ENCODE results near the gene P3H2. TPM values are rescaled to one million over a fixed set of nuclear protein-coding genes. Genes with fewer than 3 reads are reported as not detected.

P3H2 gene
- polyA plus RNA-seq, 1 donor, result 9.3 TPM

DNA sequence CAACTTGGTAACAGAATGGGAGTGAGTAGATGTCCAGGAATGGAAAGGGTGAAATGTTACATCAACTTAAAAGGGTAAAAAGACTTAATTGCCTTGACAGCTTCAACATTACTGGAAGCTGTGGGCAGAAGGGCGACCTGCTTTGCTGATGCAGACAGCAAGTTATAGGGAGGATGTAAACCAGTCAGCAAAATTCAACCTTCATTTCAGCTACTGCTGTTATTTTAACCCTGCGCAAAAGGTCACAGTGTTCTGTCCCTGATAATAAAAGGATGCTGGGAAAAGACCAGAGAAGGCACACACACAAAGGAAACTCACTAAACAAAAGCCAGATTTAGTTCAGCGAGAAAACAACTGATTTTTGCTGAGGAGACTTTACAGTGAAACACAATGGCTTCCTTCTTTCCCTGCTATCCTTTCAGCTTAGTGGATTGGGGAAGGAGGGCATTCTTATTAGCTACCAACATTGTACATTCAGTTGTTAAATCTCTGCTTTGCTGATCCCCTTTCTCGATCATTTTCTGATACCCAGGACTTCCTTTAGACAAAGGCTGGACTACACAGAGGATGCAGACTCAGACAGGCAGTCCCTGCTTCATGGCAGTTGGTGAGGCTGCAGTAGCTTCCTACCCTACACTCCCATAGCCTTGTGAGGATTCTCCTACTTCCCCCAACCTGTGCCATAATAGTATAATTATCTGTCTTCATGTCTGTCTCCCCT, 62.0 kb downstream of the P3H2 start:
- Histone ChIP-seq H3K27me3 (ENCODE audit: control insufficient read depth, insufficient read depth, low read length) (no peaks in the 10 kb centered on the region), H3K4me3 (ENCODE audit: low read length) (no peak overlapping the region), H3K27ac (ENCODE audit: low read length) (no peak overlapping the region), H3K9me3 (ENCODE audit: control insufficient read depth, low read depth, low read length) (no peaks in the 10 kb centered on the region), H3K4me1 (ENCODE audit: control insufficient read depth, insufficient read depth, low read length) (no peaks in the 10 kb centered on the region), H3K36me3 (ENCODE audit: control insufficient read depth, insufficient read depth, low read length) (no peaks in the 10 kb centered on the region)
- DNase-seq, result no peak
- WGBS (ENCODE audit: insufficient coverage, low lambda C conversion rate), result 83% methylated on average over 2 of the region's 4 CpGs

- no peaks in the 10 kb centered on the region for H3K27me3 ChIP-seq (ENCODE audit: control insufficient read depth, insufficient read depth, low read length)
- H3K36me3 ChIP-seq (ENCODE audit: control insufficient read depth, insufficient read depth, low read length), result no peaks in the 10 kb centered on the region
- WGBS (ENCODE audit: insufficient coverage, low lambda C conversion rate), result no CpG with 5 or more reads among the region's 4 CpGs
- H3K9me3 ChIP-seq (ENCODE audit: control insufficient read depth, low read depth, low read length), result no peaks in the 10 kb centered on the region
- no peaks in the 10 kb centered on the region for H3K4me1 ChIP-seq (ENCODE audit: control insufficient read depth, insufficient read depth, low read length)
- no peak overlapping the region for H3K4me3 ChIP-seq (ENCODE audit: low read length)
- no peak for DNase-seq
- H3K27ac ChIP-seq (ENCODE audit: low read length), result no peak overlapping the region
These were observed 64.0 kb downstream of the P3H2 start for GRCh38 chr3:190056742-190057141.

DNA sequence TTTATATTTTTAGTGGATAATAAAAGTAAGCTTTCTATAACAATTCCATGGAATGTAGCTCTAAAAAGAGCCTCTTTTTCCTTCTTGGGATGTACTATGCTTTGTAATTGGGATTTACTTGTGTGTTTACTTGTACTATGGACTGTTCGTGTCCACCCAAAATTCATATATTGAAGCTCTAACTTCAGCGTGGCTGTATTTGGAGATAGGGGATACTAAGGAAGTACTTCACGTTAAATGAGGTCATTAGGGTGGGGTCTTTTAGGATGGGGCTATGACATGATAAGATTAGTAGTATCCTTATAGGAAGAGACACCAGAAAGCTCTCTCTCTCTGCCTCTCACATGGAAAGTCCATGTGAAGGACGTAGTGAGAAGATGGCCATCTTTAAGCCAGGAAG, 64.9 kb downstream of the P3H2 start:
- no CpG with 5 or more reads among the region's 4 CpGs for whole genome bisulfite sequencing (ENCODE audit: insufficient coverage, low lambda C conversion rate)
- DNase-seq, result no peak
- H3K27me3 ChIP-seq (ENCODE audit: control insufficient read depth, insufficient read depth, low read length), result no peaks in the 10 kb centered on the region
- no peaks in the 10 kb centered on the region for H3K9me3 ChIP-seq (ENCODE audit: control insufficient read depth, low read depth, low read length)
- no peaks in the 10 kb centered on the region for H3K36me3 ChIP-seq (ENCODE audit: control insufficient read depth, insufficient read depth, low read length)
- no peak overlapping the region for H3K27ac ChIP-seq (ENCODE audit: low read length)
- H3K4me3 ChIP-seq (ENCODE audit: low read length), result no peak overlapping the region
- H3K4me1 ChIP-seq (ENCODE audit: control insufficient read depth, insufficient read depth, low read length), result no peaks in the 10 kb centered on the region

GRCh38 chr3:190053919-190054672, 66.6 kb downstream of the P3H2 start:
- no CpG with 5 or more reads among the region's 4 CpGs for WGBS (ENCODE audit: insufficient coverage, low lambda C conversion rate)

GRCh38 chr3:190051641-190052040, 69.1 kb downstream of the P3H2 start:
- no peaks in the 10 kb centered on the region for H3K36me3 ChIP-seq (ENCODE audit: control insufficient read depth, insufficient read depth, low read length)
- no peak overlapping the region for H3K4me3 ChIP-seq (ENCODE audit: low read length)
- no peak for DNase-seq
- no peak overlapping the region for H3K27ac ChIP-seq (ENCODE audit: low read length)
- H3K4me1 ChIP-seq (ENCODE audit: control insufficient read depth, insufficient read depth, low read length), result no peaks in the 10 kb centered on the region
- H3K27me3 ChIP-seq (ENCODE audit: control insufficient read depth, insufficient read depth, low read length), result no peaks in the 10 kb centered on the region
- 88% methylated on average over 1 of the region's 2 CpGs for WGBS (ENCODE audit: insufficient coverage, low lambda C conversion rate)
- no peaks in the 10 kb centered on the region for H3K9me3 ChIP-seq (ENCODE audit: control insufficient read depth, low read depth, low read length)

More at GRCh38 chr3:190053919-190054672, 66.6 kb downstream of the P3H2 start:
- no peaks in the 10 kb centered on the region for H3K27me3 ChIP-seq (ENCODE audit: control insufficient read depth, insufficient read depth, low read length)
- H3K36me3 ChIP-seq (ENCODE audit: control insufficient read depth, insufficient read depth, low read length), result no peaks in the 10 kb centered on the region
- no peaks in the 10 kb centered on the region for H3K4me1 ChIP-seq (ENCODE audit: control insufficient read depth, insufficient read depth, low read length)
- DNase-seq, result no peak
- no peak overlapping the region for H3K27ac ChIP-seq (ENCODE audit: low read length)
- no peaks in the 10 kb centered on the region for H3K9me3 ChIP-seq (ENCODE audit: control insufficient read depth, low read depth, low read length)
- H3K4me3 ChIP-seq (ENCODE audit: low read length), result no peak overlapping the region

DNA sequence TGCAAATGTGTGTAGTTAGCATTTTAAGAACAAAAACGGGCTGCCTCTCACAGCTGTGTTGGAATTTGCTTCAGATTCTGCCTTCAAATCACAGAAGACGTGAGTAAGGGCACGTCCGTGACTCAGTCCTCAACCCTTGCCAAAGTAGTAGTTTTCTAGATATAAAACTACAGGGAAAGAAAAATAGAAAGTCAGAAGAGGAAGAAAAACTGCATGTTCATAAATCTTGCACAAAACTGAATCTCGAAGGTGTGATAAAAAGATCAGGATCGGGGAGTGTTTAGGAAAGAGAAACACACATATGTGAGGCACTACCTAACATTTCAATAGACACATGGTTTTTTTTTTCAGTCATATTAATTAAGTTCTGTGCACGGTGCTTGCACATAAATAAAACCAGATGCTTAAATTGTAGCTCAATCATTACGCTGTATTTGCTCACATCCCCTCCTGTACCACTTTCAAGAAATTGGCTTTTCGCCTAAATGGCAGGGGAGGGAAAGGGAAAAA, 71.7 kb downstream of the P3H2 start:
- H3K36me3 ChIP-seq (ENCODE audit: control insufficient read depth, insufficient read depth, low read length), result no peaks in the 10 kb centered on the region
- no peak overlapping the region for H3K27ac ChIP-seq (ENCODE audit: low read length)
- WGBS (ENCODE audit: insufficient coverage, low lambda C conversion rate), result 76% methylated on average over 4 of the region's 9 CpGs
- no peaks in the 10 kb centered on the region for H3K27me3 ChIP-seq (ENCODE audit: control insufficient read depth, insufficient read depth, low read length)
- no peaks in the 10 kb centered on the region for H3K9me3 ChIP-seq (ENCODE audit: control insufficient read depth, low read depth, low read length)
- DNase-seq, result no peak
- H3K4me1 ChIP-seq (ENCODE audit: control insufficient read depth, insufficient read depth, low read length), result no peaks in the 10 kb centered on the region
- no peak overlapping the region for H3K4me3 ChIP-seq (ENCODE audit: low read length)

DNA sequence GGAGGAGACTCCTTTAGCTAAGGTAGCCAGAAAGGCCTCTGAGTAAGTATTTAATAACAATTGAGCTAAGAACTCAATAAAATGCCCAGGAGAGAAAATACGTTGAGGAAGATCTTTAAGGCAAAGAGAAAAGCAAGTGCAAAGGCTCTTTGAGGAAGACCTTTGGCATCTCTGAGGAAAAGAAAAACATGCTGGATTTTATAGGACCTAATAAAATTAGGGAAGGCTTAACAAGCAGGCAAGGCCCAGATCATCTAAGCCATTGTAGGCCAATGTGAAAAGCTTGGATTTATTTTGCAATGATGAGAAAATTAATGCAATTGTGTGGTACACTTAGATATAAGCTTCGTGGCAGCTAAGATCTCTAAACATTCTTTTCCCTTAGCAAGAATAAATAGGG, 75.7 kb downstream of the P3H2 start:
- Histone ChIP-seq H3K9me3 (ENCODE audit: control insufficient read depth, low read depth, low read length) (no peaks in the 10 kb centered on the region), H3K4me3 (ENCODE audit: low read length) (no peak overlapping the region), H3K4me1 (ENCODE audit: control insufficient read depth, insufficient read depth, low read length) (no peaks in the 10 kb centered on the region), H3K27ac (ENCODE audit: low read length) (no peak overlapping the region), H3K36me3 (ENCODE audit: control insufficient read depth, insufficient read depth, low read length) (no peaks in the 10 kb centered on the region), H3K27me3 (ENCODE audit: control insufficient read depth, insufficient read depth, low read length) (no peaks in the 10 kb centered on the region)
- 59% methylated on average over 2 of the region's 2 CpGs for WGBS (ENCODE audit: insufficient coverage, low lambda C conversion rate)
- DNase-seq, result no peak

DNA sequence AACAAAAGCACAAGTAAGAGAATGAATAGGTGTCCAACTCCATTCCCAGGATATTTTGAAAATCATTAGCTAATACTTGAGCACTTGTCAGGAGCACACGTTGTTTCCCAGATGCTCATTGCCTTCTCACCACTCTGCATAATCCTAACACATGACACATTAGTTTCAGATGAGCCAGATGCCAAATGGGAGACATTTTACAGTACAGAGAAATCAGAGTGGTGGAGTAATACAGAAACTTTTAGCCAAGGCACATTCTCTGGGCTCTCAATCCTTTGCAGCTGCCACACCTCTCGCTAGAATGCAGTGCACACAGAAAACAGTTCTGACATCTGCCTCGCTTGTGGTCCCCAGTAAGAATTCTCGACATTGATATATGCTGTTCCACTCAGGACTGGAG, 76.6 kb downstream of the P3H2 start:
- no peaks in the 10 kb centered on the region for H3K27me3 ChIP-seq (ENCODE audit: control insufficient read depth, insufficient read depth, low read length)
- no peaks in the 10 kb centered on the region for H3K4me1 ChIP-seq (ENCODE audit: control insufficient read depth, insufficient read depth, low read length)
- DNase-seq, result no peak
- H3K36me3 ChIP-seq (ENCODE audit: control insufficient read depth, insufficient read depth, low read length), result no peaks in the 10 kb centered on the region
- H3K4me3 ChIP-seq (ENCODE audit: low read length), result no peak overlapping the region
- no peaks in the 10 kb centered on the region for H3K9me3 ChIP-seq (ENCODE audit: control insufficient read depth, low read depth, low read length)
- no peak overlapping the region for H3K27ac ChIP-seq (ENCODE audit: low read length)
- WGBS (ENCODE audit: insufficient coverage, low lambda C conversion rate), result 20% methylated on average over 1 of the region's 4 CpGs

DNA sequence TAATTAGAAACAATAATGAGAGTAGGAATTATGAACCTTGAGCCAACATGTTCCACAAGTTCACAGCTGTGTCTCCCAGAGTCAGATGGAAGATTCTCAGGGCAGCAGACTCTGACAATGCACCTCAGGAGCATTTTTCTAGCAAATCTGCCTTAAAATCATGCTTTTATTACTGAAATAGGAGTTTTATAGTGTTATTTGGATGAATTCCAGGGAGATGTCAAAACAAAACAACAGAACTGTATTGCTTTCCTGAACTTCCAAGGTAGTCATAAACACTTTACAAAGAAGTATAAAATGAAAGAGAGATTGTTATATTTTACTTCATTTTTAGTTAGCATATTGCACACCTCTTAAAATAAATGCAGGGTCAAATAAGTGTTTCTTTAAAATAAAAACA, 77.0 kb downstream of the P3H2 start:
- H3K36me3 ChIP-seq (ENCODE audit: control insufficient read depth, insufficient read depth, low read length), result no peaks in the 10 kb centered on the region
- no peak overlapping the region for H3K27ac ChIP-seq (ENCODE audit: low read length)
- no peak overlapping the region for H3K4me3 ChIP-seq (ENCODE audit: low read length)
- no peaks in the 10 kb centered on the region for H3K9me3 ChIP-seq (ENCODE audit: control insufficient read depth, low read depth, low read length)
- H3K27me3 ChIP-seq (ENCODE audit: control insufficient read depth, insufficient read depth, low read length), result no peaks in the 10 kb centered on the region
- no peak for DNase-seq
- H3K4me1 ChIP-seq (ENCODE audit: control insufficient read depth, insufficient read depth, low read length), result no peaks in the 10 kb centered on the region

- H3K27me3 ChIP-seq (ENCODE audit: control insufficient read depth, insufficient read depth, low read length), result no peaks in the 10 kb centered on the region
- H3K36me3 ChIP-seq (ENCODE audit: control insufficient read depth, insufficient read depth, low read length), result no peaks in the 10 kb centered on the region
- no peaks in the 10 kb centered on the region for H3K4me1 ChIP-seq (ENCODE audit: control insufficient read depth, insufficient read depth, low read length)
- no peaks in the 10 kb centered on the region for H3K9me3 ChIP-seq (ENCODE audit: control insufficient read depth, low read depth, low read length)
- 60% methylated on average over 1 of the region's 2 CpGs for WGBS (ENCODE audit: insufficient coverage, low lambda C conversion rate)
- H3K27ac ChIP-seq (ENCODE audit: low read length), result no peak overlapping the region
- no peak overlapping the region for H3K4me3 ChIP-seq (ENCODE audit: low read length)
- DNase-seq, result no peak
These were observed 78.1 kb downstream of the P3H2 start for GRCh38 chr3:190042558-190042957.

Data from large intestine (tissue), 3 donors.